Tibial nerve (tissue), 4 donors: Measurements from ENCODE around the gene FNDC3A.
"Not testable (repeated sequence)": the region's sequence is repeated elsewhere in the genome, so short reads cannot be mapped to it uniquely, and the experiment has no call there.

Experiments used
- EP300 ChIP-seq, 2 donors: sonication (generic); formaldehyde crosslinking; IDR thresholded peaks; one replicate each; pipeline ENCODE4 v1.6.1; 2017; ENCODE audit warnings: antibody characterized with exemption in 2 of 2, mild to moderate bottlenecking in 1 of 2
- POLR2A ChIP-seq, 2 donors: fragments of 450-650 bp; IDR thresholded peaks; one replicate each; pipeline ENCODE4 v1.6.1; 2017; ENCODE audit warnings: antibody characterized with exemption in 2 of 2, mild to moderate bottlenecking in 2 of 2, moderate library complexity in 2 of 2
- TF ChIP-seq, protein P1 (sequence below), 5 experiments: fragments of 200-600 bp in 3 of 5; fragments of 450-650 bp in 2 of 5; sonication (generic) in 3 of 5; IDR thresholded peaks; one replicate each; pipeline ENCODE4 v1.5.1; 2016 to 2019; ENCODE audit warnings: antibody characterized with exemption in 5 of 5, mild to moderate bottlenecking in 3 of 5, moderate library complexity in 2 of 5

DNA sequence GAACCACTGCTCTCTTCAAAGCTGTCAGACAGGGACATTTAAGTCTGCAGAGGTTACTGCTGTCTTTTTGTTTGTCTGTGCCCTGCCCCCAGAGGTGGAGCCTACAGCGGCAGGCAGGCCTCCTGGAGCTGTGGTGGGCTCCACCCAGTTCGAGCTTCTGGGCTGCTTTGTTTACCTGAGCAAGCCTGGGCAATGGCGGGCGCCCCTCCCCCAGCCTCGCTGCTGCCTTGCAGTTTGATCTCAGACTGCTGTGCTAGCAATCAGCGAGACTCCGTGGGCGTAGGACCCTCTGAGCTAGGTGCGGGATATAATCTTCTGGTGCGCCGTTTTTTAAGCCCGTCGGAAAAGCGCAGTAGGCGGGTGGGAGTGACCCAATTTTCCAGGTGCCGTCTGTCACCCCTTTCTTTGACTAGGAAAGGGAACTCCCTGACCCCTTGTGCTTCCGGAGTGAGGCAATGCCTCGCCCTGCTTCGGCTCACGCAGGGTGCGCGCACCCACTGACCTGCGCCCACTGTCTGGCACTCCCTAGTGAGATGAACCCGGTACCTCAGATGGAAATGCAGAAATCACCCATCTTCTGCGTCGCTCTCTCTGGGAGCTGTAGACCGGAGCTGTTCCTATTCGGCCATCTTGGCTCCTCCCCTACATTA lies 43.4 kb downstream of the FNDC3A start:
- TF ChIP-seq POLR2A, EP300 (IDR thresholded peaks at IDR 0.05): not testable (repeated sequence)
- TF ChIP-seq, protein P1, sequence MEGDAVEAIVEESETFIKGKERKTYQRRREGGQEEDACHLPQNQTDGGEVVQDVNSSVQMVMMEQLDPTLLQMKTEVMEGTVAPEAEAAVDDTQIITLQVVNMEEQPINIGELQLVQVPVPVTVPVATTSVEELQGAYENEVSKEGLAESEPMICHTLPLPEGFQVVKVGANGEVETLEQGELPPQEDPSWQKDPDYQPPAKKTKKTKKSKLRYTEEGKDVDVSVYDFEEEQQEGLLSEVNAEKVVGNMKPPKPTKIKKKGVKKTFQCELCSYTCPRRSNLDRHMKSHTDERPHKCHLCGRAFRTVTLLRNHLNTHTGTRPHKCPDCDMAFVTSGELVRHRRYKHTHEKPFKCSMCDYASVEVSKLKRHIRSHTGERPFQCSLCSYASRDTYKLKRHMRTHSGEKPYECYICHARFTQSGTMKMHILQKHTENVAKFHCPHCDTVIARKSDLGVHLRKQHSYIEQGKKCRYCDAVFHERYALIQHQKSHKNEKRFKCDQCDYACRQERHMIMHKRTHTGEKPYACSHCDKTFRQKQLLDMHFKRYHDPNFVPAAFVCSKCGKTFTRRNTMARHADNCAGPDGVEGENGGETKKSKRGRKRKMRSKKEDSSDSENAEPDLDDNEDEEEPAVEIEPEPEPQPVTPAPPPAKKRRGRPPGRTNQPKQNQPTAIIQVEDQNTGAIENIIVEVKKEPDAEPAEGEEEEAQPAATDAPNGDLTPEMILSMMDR (IDR thresholded peaks at IDR 0.05), result not testable (repeated sequence)
